ENCODE data around the gene ZNF148.

The ZNF148 gene

DNA sequence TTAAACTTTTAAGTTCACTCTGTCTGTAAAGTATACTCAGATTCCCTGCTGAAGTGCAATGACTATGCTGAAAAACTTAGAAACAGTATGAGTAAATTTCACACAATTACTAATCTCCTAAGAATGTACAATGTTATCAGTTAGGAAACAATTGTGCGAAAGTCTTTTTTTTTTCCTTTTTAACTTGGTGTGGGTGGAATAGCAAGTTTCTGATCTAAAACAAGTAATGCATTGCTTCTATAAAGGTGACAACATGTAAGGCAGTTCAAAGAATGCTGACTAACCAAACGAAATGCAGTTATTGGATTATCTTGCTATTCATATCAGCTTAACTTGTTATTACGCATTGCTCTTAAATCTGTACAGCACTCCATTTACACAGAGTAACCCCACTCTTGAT is 143.2 kb downstream of the ZNF148 start:
- no peak for DNase-seq (ENCODE audit: low read depth in 1 of 2, low spot score in 1 of 2)
- Histone ChIP-seq H3K4me3 (replicated peaks; ENCODE audit: insufficient read depth, low read length) (no peak overlapping the region), H3K27ac (replicated peaks) (no peak overlapping the region), H3K27me3 (ENCODE audit: insufficient read depth, poor library complexity, severe bottlenecking) (no peaks in the 10 kb centered on the region)
- TF ChIP-seq REST (IDR thresholded peaks at IDR 0.05; ENCODE audit: insufficient replicate concordance, low read depth) (no peak), POLR2AphosphoS5 (IDR thresholded peaks at IDR 0.05; ENCODE audit: low read depth) (no peak), GABPA (IDR thresholded peaks at IDR 0.05; ENCODE audit: low read depth) (no peak), SPI1 (IDR thresholded peaks at IDR 0.05; ENCODE audit: borderline replicate concordance, low read depth) (no peak)
- TF ChIP-seq, protein P1, sequence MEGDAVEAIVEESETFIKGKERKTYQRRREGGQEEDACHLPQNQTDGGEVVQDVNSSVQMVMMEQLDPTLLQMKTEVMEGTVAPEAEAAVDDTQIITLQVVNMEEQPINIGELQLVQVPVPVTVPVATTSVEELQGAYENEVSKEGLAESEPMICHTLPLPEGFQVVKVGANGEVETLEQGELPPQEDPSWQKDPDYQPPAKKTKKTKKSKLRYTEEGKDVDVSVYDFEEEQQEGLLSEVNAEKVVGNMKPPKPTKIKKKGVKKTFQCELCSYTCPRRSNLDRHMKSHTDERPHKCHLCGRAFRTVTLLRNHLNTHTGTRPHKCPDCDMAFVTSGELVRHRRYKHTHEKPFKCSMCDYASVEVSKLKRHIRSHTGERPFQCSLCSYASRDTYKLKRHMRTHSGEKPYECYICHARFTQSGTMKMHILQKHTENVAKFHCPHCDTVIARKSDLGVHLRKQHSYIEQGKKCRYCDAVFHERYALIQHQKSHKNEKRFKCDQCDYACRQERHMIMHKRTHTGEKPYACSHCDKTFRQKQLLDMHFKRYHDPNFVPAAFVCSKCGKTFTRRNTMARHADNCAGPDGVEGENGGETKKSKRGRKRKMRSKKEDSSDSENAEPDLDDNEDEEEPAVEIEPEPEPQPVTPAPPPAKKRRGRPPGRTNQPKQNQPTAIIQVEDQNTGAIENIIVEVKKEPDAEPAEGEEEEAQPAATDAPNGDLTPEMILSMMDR (IDR thresholded peaks at IDR 0.05; ENCODE audit: insufficient read depth, low read length) = no peak

GRCh38 chr3:125229707-125230106 is 145.4 kb downstream of the ZNF148 start:
- H3K27me3 ChIP-seq (ENCODE audit: insufficient read depth, poor library complexity, severe bottlenecking) = no peaks in the 10 kb centered on the region
- no peak overlapping the region for H3K27ac ChIP-seq (replicated peaks)
- DNase-seq (ENCODE audit: low read depth in 1 of 2, low spot score in 1 of 2) = no peak
- H3K4me3 ChIP-seq (replicated peaks; ENCODE audit: insufficient read depth, low read length) = no peak overlapping the region
- TF ChIP-seq GABPA (IDR thresholded peaks at IDR 0.05; ENCODE audit: low read depth) = no peak
- TF ChIP-seq REST (IDR thresholded peaks at IDR 0.05; ENCODE audit: insufficient replicate concordance, low read depth) = no peak
- TF ChIP-seq, protein P1 (IDR thresholded peaks at IDR 0.05; ENCODE audit: insufficient read depth, low read length) = no peak
- no peak for TF ChIP-seq SPI1 (IDR thresholded peaks at IDR 0.05; ENCODE audit: borderline replicate concordance, low read depth)
- no peak for TF ChIP-seq POLR2AphosphoS5 (IDR thresholded peaks at IDR 0.05; ENCODE audit: low read depth)

GRCh38 chr3:125229168-125229567 is 146.0 kb downstream of the ZNF148 start:
- TF ChIP-seq REST (IDR thresholded peaks at IDR 0.05; ENCODE audit: insufficient replicate concordance, low read depth) = no peak
- TF ChIP-seq SPI1 (IDR thresholded peaks at IDR 0.05; ENCODE audit: borderline replicate concordance, low read depth) = no peak
- TF ChIP-seq, protein P1 (IDR thresholded peaks at IDR 0.05; ENCODE audit: insufficient read depth, low read length) = no peak
- TF ChIP-seq GABPA (IDR thresholded peaks at IDR 0.05; ENCODE audit: low read depth) = no peak
- TF ChIP-seq POLR2AphosphoS5 (IDR thresholded peaks at IDR 0.05; ENCODE audit: low read depth) = no peak
- Histone ChIP-seq H3K27ac (replicated peaks) (no peak overlapping the region), H3K27me3 (ENCODE audit: insufficient read depth, poor library complexity, severe bottlenecking) (no peaks in the 10 kb centered on the region), H3K4me3 (replicated peaks; ENCODE audit: insufficient read depth, low read length) (no peak overlapping the region)
- DNase-seq (ENCODE audit: low read depth in 1 of 2, low spot score in 1 of 2) = no peak
